ENCODE measurements around the gene ROR1.

ROR1 gene

DNA sequence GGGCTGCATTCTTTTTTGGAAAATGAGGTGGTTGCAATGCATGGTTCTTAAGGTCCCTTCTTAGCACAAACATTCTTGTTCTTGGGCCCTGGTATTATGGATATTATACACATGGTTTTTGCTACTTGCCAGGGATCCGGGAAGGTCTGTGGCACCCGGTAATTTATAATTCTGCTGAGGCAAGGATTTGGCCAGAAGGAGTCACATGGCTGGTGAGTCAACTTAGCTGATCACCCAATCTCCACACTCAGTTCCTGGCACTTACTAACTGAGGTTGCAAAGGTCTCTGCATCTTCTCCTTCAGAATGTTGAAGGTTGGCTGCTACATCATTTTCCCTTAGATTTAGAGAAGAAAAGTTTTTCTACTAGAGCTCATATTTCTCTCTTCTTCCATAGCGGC, 112.5 kb downstream of the ROR1 start:
- DNase-seq: no peak

DNA sequence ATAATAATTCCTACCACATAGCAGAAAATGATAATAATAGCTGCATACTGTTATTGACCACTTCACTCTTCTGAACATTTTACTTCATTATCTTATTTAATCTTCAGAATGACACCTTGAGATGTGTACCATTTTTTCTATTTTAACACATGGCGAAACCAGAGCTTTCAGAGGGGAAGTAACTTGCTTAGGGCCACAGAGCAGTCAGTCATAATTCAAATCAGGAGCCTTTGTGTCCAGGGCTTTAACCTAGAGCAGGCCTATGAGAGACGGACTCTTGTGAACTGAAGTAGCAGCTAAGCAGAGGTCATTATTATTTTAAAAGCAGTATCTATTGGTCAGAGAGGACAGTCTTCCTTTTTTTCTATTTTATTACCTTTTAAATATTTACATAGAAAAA, 114.0 kb downstream of the ROR1 start:
- DNase-seq: no peak

DNA sequence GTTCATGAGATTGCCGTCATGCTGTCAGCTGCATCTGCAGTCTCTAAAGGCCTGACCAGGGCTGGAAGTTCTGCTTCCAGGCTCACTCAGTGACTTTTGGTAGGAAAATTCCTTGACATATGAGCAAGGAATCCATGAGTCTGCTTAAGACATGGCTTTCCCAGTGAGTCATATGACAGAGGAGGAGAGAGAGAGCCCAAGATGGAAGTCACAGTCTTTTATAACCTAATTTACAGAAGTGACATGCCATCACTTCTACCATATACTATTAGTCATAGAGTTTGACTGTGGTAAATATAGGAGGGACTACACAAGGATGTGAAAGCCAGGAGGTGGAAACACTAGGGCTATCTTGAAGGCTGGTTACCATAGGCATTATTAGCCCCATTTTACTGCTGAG, 115.2 kb downstream of the ROR1 start:
- DNase-seq: no peak

DNA sequence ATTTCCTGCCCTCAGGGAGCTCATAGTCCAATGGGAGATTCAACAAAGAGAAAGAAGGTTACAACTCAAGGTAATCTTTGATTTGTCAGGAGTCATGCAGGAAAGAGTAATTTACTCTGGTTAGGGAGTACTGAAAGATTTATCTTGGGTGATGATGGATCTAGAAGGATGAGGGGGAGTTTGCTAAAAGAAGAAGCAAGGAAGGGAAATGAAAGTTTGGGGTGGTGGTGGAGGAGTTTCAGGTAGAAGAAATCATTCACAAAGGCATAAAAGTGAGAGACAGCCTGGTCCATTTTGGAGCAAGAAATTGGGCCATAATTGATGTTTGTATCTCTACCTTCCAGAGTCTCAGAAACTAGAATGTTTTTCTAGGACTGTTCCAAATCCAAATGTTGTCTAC, 116.7 kb downstream of the ROR1 start:
- no peak for DNase-seq

DNA sequence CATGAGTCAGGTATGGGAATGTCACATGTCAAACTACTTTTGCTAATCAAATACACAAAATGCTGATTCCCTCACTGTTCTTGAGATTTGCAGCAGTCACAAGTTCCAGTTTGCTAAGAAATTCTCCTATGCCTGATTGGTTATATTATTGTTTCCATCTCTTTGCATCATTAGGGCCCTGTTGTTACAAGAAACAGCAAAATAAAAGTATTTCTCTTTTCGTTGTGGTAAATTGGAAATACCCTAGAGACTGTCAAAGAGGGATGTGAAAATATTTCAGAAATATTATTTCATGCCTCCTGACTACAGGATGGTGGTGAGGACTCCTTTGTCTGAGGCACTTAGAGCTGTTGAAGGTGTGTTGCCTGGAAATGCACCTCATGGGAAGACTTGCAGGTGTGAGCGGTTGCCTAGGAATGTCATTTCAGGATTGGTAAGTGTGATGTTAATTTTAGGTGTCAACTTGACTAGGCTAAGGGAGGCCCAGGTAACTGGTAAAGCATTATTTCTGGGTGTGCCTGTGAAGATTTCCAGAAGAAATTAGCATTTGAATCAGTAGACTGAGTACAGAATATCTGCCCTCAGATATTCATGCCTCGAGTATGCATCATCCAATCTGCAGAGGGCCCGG, 117.4 kb downstream of the ROR1 start:
- no peak for DNase-seq

DNA sequence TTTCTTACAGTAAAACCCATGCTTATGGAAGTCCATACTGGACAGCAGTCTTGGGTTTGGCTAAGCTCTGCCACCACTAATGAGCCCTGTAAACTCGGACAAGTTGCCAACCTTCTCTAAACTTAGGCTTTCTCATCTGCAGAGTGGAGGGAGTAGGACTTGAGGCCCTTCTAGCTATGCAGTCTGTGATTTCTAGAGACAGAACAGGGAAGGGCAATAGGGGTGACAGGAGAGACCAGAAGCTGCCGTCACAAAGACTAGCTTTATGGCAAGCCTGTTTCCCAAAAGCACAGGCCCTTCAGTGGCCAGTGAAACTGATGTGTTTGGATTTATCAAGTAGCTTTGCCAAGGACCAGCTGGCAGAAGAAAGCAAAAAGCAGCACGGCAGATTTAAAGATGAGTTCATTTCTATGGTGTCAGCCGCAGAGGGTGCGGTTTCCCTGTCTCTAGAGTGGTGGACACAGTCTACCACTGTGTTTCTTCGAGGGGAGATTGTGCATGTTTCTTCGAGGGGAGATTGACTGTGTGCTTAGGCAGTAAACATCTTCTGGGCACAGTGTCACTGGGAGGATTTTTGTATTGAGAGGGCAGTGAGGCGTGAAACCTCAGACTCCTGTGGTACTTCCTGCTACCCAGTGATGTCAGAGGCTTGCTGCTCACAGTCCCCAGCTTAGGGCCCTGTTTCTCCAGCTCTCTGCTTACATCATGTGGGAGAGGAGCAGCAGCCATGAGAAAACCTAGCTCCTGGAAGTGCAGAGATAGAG, 119.0 kb downstream of the ROR1 start:
- DNase-seq: no peak

DNA sequence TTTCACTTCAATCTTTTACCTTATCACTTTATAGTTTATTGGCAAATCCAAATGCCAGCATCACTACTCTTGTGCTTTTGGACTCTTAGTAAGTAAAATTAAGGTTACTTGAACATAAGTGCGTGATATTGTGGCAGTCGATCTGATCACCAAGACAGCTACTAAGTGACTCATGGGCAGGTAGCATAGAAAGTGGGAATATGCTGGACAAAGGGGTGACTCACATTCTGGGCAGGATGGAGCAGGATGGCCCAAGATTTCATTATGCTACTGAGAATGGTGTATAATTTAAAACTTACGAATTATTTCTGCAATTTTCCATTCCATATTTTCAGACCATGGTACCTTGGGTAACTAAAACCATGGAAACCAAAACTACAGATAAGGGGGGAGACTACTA, 120.2 kb downstream of the ROR1 start:
- DNase-seq: no peak

DNA sequence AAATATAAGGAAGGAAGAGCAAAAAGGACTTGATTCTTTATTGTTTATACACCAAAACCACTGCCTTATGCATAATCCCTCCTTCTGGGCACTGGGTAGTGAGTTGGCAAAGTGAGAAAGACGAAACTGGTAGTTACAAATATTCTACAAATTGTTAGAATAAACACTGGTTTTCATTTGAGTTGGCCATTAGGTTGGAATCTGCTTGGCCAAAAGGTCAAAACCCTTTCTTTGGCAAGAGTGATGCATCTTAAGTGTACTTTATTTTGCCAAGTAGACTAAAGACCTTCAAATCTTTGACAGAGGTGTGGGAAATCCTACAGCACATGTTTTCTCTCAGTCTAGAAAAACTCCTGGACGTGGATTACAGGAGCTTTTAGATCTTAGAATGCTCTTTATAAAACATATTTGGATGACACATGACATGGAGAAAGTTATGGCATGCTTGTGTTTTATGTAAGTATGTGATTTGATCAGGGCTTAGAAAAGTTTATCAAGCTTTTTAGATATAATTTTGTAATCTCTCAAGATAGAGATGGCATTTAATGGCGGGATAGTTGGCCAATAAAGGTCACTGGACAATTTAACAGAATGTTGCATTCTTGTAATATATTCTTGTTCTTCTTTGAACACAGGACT, 120.9 kb downstream of the ROR1 start:
- no peak for DNase-seq

DNA sequence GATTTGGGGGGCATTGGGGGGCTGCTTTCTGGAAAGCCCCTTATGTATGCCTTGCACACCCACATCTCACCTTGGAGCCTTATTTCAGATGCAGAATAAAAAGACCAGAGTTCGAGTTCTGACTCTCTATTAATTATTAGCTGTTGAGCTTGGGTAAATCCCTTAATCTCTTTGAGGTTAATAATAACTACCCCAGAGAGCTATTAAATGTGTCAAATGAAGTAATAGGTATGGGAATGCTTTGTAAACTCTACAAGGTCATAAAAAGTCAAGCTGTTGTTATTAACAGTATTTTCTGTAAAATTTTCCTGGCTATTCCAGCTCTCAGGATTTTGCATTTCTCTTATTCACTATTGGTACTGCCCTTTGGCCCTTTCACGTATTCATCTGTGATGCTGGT, 122.9 kb downstream of the ROR1 start:
- DNase-seq: no peak

DNA sequence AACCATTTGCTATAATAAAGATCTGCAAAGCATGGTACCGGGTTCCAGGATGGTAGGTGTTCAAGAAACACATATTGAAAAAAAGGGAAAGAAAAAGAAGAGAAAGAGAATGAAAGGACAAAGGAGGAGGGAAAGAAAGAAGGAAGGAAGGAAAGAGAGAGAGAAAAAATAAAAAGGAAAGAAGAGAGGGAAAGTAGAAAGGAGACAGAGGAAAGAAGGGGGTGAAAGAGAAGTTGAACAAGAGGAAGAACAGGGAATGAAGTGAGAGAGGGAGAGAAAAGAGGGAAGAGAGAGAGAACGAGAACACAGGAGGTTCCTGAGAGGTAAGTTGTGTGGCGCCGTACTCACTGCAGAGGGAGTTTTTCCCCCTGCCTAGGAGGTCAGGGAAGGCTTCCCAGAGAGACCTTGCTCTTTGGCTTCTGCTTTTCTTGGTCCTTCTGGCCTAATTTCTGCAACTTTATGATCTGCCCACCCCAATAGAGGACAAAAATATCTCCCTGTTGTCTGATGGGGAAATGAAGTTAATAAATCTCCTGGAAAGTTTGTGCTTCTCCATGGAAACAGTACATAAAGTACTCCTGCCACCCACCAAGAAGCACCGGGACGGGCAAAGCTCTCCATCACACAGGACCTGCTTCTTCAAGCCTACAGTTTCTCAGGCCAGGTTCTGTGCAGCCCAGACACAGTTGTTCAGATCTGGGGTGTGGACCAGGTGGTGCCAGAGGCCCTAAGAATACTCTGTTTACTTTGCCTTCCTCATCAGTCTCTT, 124.8 kb downstream of the ROR1 start:
- no peak for DNase-seq

DNA sequence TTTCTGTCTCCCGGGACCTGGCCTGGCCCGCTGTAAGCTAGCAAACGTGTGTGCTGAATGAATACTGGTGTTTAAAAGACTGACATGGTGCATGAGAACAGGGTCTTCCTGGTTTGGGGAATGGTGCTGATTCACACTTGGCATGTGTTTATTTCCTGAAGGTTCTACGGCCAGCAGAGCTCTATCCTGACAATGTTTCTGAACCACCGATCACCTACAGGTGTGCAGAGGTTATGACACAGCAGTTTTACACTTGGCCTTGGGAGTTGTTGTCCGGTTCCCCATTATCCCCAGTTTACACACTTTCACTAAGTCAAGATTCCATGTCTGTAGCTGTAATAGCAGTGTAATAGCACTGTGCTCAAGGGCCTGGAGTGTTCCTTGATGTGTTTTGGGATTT, 127.3 kb downstream of the ROR1 start:
- DNase-seq: no peak

DNA sequence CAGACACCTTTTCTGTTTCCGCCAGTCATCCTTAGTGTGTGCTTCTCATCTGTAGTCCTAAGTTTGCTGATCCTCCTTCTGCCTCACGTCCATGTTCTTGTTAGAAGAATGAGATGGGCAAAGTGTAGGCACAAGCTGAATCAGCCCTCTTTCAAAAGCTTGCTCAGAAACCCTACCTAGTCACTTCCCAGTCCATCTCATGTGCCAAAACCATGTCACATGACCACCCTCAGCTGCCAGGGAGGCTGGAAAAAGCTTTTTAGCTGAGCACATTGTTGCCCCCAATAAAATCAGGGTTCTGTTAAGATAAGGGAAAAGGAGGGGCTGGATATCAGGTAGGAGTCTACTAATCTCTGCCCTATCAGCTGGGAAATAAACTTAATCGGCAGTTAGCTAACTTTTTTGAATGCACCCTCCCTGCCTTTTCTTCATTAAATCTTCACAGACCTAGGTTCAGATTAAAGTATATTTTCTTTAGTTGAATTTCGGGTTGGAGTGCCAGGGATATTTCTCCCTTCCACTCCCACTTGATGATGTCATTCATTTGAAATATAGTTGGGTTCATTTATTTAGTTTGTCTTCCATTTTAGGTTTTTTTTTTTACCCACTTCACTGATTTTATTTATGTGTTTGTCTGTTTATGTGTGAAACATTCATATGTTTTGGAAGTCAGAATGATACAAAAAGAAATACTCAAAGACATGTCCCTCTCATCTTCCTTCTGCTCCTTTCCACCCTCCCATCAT, 129.2 kb downstream of the ROR1 start:
- no peak for DNase-seq

DNA sequence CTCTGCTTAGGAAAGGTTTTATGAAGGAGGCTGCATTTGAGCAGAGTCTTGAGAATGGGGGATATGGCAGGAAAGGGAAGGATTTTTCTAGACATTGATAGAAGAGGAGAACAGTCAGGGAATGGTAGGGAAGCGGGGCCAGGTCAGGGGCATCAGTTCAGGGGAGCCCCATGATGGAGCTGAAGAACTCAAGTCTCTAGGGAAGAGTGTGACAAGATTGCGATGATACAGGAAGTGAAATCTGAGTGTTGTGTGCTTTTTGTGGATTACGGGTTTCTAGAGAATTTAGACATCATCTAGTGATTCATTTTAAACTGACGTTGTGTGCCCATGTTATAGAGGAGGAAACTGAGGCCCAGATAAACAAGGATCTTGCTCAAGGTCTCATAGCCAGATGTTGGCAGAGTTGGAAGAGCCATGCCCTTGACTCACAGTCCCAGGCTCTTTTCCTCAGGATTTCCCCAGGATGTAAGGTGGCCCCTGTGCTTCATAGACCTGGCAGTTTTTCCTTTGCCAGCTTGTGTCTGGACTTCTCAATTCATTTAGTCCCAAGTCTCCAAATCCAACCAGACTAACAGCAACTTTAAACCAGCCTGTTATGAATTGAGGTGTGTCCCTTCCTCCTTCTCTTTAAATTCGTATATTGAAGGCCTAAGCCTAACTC, 130.3 kb downstream of the ROR1 start:
- DNase-seq: no peak

DNA sequence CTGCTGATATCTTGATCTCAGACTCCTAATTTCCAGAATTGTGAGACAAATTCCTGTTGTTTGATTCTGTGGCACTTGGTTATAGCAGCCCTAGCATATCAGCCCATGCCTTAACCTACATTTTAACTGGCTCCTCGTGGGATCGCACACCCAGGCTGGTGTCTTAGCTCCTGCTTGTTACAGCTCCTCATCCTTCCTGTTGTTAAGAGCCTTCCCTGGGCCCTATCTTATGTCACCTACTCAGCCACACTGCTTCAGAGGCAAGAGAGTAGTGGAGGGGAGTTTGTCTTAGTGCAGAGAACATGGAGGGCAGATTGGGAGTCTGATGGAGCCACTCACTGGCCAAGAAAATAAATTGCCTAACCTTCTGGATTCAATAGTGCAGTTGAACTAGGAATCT, 131.0 kb downstream of the ROR1 start:
- no peak for DNase-seq

DNA sequence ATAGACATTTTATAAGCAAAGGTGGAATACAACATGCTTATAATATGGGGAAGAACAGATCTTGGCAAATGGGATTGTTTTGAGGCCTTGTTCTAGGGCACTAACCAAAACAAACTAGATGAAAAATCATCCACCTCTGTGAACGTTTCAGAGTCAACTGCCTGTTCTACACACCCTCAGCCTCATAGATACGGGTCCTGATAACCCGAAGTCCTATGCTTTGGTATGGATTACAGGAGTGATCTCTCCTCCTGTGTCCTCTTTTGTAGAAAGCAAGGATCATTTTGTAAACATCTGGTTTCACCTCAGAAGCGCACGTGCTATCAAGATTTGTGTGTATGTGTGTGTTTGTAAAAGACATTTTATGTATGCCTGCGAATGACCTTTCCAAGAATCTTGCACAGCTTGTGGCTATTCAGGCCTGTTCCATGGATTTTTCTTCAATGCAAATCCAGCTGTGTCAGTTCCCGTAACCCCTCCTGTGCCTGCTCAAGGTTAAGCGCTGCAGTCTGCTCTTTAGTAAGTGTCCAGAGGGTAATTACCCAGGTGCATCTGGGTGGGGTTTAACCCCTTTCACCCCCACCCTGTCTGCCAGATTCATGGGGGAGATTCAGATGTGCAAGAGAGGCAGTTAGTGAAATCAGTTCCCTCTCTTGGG, 132.4 kb downstream of the ROR1 start:
- DNase-seq: peak; percentile 17

DNA sequence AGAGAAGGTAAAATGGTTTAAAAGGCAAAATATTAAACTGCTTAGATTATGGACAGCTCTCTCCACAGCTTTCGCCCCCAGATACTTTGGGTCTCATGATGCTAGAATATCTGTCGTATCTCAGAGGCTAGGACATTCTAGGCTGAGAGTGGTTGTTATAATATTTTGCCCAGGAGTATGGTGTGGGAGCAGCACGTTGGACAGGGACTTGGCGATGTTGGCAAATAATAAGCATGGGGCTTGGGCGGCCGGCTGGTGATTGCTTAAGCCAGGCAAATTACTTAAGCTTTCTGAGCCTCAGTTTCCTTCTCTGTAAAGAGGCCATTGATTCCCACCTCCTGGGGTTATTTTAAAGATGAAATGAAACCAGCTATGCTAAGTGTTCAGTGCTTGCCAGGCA, 133.2 kb downstream of the ROR1 start:
- DNase-seq: no peak

DNA sequence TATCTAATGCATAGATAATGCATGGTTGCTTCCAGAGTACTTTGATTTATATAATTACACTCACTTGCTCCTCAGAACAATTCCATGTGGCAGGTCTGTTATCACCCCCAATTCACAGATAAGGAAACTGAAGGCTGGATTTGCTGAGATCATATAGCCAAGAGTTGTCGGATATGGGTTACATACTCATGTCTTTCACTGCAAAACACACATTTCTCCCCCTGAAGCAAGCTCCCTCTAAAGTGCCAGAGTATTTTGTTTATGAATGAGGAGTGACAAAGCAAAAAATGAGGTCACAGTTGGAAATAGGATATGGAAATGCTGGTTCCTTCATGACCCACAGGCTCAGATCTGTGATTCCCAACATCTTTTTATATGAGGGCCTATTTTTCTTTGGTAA, 134.2 kb downstream of the ROR1 start:
- no peak for DNase-seq

DNA sequence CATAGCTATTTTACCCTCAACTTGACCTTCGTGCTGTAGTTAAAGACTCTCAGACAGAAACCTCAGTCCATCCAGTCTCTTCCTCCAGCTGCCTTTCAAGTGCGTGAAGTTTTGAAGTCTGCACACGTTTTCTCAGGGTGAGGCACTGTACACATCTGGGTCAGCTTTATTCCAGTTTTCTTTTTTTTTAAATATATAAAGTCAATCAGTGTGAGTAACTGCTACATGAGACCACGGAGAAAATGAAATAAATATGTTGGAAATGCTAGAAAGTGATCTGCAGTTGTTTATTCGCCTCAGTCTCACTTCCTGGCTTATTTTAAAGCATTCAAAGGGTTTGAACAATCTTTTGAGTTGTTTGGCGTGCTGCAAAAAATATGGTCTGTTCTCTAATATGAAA, 135.7 kb downstream of the ROR1 start:
- DNase-seq: no peak

DNA sequence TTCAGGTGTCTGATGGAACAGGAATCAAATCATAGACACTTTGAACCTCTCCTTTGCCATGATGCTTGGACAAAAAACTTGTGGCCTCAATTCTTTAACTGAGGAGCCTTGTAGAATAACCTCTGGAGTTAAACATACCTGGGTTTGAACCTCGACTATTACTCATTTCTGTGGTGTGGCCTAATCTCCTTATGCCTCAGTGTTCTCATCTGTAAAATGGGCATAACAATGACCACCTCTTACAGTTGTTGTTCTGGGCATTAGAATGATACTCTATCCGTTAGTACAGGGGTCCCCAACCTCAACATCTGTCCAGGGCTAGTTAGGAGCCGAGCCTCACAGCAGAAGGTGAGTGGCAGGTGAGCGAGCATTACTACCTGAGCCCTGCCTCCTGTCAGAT, 137.2 kb downstream of the ROR1 start:
- no peak for DNase-seq

DNA sequence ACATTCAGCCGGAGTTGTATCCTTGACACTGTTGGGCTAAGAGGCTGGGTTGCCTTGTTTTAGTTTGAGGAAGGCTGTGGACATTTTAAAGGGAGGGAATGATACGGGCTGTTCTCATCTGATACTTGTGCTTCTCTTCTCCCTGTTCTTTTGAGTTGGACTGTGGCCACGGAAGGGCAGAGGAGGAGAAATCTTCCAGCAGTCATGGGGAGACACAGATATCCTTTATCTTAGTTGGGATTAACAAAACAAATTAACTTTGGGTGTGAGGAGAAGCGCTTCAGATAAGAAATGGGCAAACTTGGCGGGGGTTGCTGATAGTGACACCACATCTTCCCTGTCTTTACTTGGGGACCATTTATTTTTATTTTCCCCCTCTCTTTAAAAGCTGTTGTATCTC, 138.8 kb downstream of the ROR1 start:
- DNase-seq: no peak

DNA sequence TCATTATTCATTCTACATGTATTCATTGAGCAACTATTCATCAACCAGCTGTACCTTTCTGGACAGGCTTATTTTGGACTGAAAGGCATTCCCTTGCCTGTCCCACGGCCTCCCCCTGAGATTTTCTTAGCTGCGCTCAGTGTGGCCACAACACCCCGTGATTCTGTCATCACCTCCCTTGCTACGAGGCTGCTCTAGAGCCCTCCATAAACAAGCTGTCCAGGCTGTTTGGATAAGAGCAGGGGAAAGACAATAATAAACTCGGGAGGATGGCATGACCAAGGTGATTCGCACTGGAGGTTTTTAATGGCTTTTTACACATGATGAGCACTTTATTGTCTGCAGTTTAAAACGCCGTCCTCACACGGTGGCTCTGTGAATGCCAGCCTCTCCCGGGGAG, 139.7 kb downstream of the ROR1 start:
- DNase-seq: no peak

DNA sequence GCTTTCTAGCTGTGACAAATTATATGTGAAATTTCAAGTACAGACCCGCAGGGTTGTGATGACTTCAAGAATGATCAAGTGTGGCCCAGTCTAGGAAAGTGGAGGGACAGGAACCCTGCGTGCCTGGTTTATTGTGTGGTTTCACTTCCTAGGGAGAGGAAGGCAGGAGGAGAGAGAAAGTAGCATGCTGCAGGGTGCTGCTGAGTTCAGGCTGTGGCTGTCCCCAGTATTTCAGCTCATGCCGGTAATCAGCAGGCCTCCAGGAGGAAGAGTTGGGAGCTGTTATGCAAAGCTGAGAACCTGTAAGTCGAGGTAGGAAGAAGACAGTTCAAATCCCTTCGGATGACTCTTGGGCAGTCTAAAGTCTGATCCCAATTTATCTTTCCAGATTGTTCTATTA, 140.4 kb downstream of the ROR1 start:
- no peak for DNase-seq

All from NCI-H2227 treated with DMSO at 0.1 percent for 48 hours (cell line).